ENCODE measurements around the gene ZSCAN5B. TPM values are rescaled to one million over a fixed set of nuclear protein-coding genes. Genes with fewer than 3 reads are reported as not detected.
A peak's percentile ranks its signal among the peaks of the same experiment; 100 is the strongest.

Gene ZSCAN5B
- total and polyA plus RNA-seq, 8 donors = 0.07 TPM; not detected in 7

DNA sequence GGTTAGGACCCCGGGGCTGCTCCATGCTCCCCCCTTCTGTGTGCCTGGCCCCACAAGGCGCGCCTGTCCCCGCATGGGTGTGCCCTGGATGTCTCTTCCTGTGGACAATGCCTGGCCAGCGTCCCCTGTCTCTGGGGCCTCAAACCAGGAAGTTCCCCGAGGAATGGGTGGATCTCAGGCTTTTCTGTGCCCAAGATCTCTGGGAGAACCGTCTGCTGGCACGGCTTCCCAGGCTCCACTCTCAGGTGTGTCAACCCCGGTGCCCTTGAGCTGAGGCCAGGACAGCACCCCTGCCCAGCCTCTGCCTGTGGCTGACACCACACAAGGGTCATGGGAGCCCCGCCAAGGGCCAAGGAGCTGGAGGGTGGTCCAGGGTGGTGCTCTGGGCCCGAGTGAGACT lies 40.8 kb downstream of the ZSCAN5B start:
- DNase-seq (peak in 1 of 6 donors; percentile 79), ATAC-seq (peak in 2 of 4 donors; percentile 25 to 58), FAIRE-seq (no peak)
- no peaks in the 10 kb centered on the region for H3K27me3 ChIP-seq
- peaks cover 16 to 26% (median 17%) of the 10 kb centered on the region in 3 donors for H3K4me1 ChIP-seq
- H3K27ac ChIP-seq = peak overlapping the region in 2 of 4 donors; percentile 3 to 31
- intact Hi-C loops (cut with DNase I) = loop anchor here in 1 of 3 donors (10.0 kb wide), 1 partner anchor 52 kb away; no protein-coding TSS in a partner anchor
- no peak for TF ChIP-seq CTCF (IDR thresholded peaks at IDR 0.05)
- peaks cover 0 to 37% (median 3%) of the 10 kb centered on the region in 3 donors for H3K36me3 ChIP-seq
- H3K9me3 ChIP-seq = no peaks in the 10 kb centered on the region
- WGBS, 2 donors = 49 to 57% methylated on average over 11 of the region's 11 CpGs
- H3K4me3 ChIP-seq = no peak overlapping the region

DNA sequence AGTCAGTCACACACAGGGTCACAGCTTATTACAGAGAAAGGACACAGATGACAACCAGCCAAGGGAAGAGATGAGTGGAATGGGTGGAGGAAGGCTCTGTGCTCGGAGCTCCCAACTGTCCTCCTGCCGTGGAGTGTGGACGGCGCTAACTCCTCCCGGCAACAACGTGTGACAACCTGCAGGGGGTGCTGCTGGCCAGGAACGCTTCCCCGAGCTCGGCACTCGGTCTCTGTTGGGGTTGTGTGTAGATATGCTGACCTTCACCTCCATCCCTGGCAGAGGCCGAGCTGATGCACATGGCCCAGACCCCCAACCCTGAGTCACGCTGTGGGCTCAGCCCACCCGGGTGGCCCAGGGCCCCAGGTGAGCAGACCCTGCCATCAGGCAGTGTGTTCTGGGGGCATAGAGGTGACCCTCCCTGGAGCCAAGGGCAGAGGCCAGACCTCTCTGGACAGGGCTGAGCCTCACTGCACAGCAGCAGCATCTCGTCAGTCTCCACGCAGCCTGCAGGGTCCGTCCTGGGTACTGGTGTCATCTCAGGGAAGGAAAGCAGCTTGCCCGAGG lies 42.4 kb downstream of the ZSCAN5B start:
- Histone ChIP-seq H3K9me3 (no peaks in the 10 kb centered on the region), H3K36me3 (peaks cover 0 to 27% (median 3%) of the 10 kb centered on the region in 3 donors), H3K4me3 (no peak overlapping the region), H3K27ac (no peak overlapping the region), H3K27me3 (no peaks in the 10 kb centered on the region), H3K4me1 (peaks cover 18 to 26% (median 18%) of the 10 kb centered on the region in 3 donors)
- TF ChIP-seq CTCF (IDR thresholded peaks at IDR 0.05) = peak in 2 of 4 donors; percentile 13 to 22
- peak; percentile 55 to 66 (median 61) for ATAC-seq
- FAIRE-seq = no peak
- 46 to 52% methylated on average over 16 to 17 of the region's 17 CpGs for WGBS, 2 donors
- DNase-seq = peak in 3 of 6 donors; percentile 51 to 76 (median 67)
- intact Hi-C loops (cut with DNase I) = loop anchor here in 1 of 3 donors (10.0 kb wide), 1 partner anchor 50 kb away; no protein-coding TSS in a partner anchor

DNA sequence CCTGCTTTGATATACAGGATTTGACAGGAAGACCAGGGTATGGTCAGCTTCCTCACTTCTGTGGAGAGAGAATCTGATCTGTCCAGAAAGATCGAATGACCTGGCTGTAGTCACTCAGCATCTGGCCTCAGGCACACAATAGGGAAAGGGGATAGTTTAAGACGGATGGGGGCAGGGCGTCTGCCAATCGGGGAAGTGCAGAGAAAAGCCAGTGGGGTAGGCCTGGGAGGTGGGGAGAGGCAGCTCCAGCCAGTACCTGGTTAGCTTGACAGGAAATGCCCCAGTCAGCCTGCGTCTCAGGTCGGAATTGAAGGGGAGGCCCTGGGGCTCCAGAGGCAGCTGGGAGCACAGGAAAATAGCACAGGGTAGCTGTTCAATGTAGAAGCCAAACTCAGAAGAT lies 44.1 kb downstream of the ZSCAN5B start:
- H3K9me3 ChIP-seq = no peaks in the 10 kb centered on the region
- no peak for TF ChIP-seq CTCF (IDR thresholded peaks at IDR 0.05)
- H3K27ac ChIP-seq = peak overlapping the region in 3 of 4 donors; percentile 18 to 73 (median 70)
- H3K27me3 ChIP-seq = no peaks in the 10 kb centered on the region
- intact Hi-C loops (cut with DNase I) = loop anchor here in 2 of 3 donors (5.0 to 10.0 kb wide), 2 partner anchors 46 to 49 kb away; no protein-coding TSS in a partner anchor
- ATAC-seq (peak; percentile 51 to 69 (median 58)), DNase-seq (peak in 1 of 6 donors; percentile 62), FAIRE-seq (no peak)
- H3K4me3 ChIP-seq = no peak overlapping the region
- WGBS, 2 donors = 25% methylated on average over 6 of the region's 6 CpGs
- H3K4me1 ChIP-seq = peaks cover 18 to 26% (median 18%) of the 10 kb centered on the region in 3 donors
- H3K36me3 ChIP-seq = peaks cover 0 to 16% (median 0%) of the 10 kb centered on the region in 3 donors

GRCh38 chr19:56152644-56153043 lies 44.9 kb downstream of the ZSCAN5B start:
- FAIRE-seq (no peak), DNase-seq (no peak), ATAC-seq (no peak)
- Histone ChIP-seq H3K36me3 (peaks cover 0 to 16% (median 0%) of the 10 kb centered on the region in 3 donors), H3K9me3 (no peaks in the 10 kb centered on the region), H3K4me1 (peaks cover 18 to 26% (median 18%) of the 10 kb centered on the region in 3 donors), H3K27ac (peak overlapping the region in 3 of 4 donors; percentile 18 to 73 (median 70)), H3K27me3 (no peaks in the 10 kb centered on the region), H3K4me3 (no peak overlapping the region)
- intact Hi-C loops (cut with DNase I) = loop anchor here in 2 of 3 donors (5.0 to 10.0 kb wide), 2 partner anchors 45 to 48 kb away; no protein-coding TSS in a partner anchor
- 35 to 36% methylated on average over 2 of the region's 2 CpGs for WGBS, 2 donors
- TF ChIP-seq CTCF (IDR thresholded peaks at IDR 0.05) = no peak

- intact Hi-C loops (cut with DNase I) = loop anchor here in 2 of 3 donors (5.0 to 10.0 kb wide), 2 partner anchors 43 to 46 kb away; no protein-coding TSS in a partner anchor
- FAIRE-seq (no peak), ATAC-seq (no peak), DNase-seq (no peak)
- Histone ChIP-seq H3K36me3 (peaks cover 0 to 3% (median 0%) of the 10 kb centered on the region in 3 donors), H3K9me3 (no peaks in the 10 kb centered on the region), H3K4me3 (no peak overlapping the region), H3K27ac (no peak overlapping the region), H3K4me1 (peaks cover 29 to 36% (median 33%) of the 10 kb centered on the region in 3 donors), H3K27me3 (no peaks in the 10 kb centered on the region)
- no peak for TF ChIP-seq CTCF (IDR thresholded peaks at IDR 0.05)
- WGBS, 2 donors = 70 to 73% methylated on average over 11 of the region's 11 CpGs
These were observed 47.2 kb downstream of the ZSCAN5B start for GRCh38 chr19:56150358-56150757.
